GM15510 (cell line): ENCODE measurements around the gene HSPA5.

Source experiments
- POLR2A ChIP-seq: IDR thresholded peaks from 3 replicates; pipeline ENCODE4 v1.6.1; 2011; ENCODE audit warnings: borderline replicate concordance; ENCODE audit not compliant: insufficient read length; ENCODE audit errors: extremely low read depth

HSPA5 gene

GRCh38 chr9:125202846-125203618, 38.1 kb downstream of the HSPA5 start:
- no peak for TF ChIP-seq POLR2A

DNA sequence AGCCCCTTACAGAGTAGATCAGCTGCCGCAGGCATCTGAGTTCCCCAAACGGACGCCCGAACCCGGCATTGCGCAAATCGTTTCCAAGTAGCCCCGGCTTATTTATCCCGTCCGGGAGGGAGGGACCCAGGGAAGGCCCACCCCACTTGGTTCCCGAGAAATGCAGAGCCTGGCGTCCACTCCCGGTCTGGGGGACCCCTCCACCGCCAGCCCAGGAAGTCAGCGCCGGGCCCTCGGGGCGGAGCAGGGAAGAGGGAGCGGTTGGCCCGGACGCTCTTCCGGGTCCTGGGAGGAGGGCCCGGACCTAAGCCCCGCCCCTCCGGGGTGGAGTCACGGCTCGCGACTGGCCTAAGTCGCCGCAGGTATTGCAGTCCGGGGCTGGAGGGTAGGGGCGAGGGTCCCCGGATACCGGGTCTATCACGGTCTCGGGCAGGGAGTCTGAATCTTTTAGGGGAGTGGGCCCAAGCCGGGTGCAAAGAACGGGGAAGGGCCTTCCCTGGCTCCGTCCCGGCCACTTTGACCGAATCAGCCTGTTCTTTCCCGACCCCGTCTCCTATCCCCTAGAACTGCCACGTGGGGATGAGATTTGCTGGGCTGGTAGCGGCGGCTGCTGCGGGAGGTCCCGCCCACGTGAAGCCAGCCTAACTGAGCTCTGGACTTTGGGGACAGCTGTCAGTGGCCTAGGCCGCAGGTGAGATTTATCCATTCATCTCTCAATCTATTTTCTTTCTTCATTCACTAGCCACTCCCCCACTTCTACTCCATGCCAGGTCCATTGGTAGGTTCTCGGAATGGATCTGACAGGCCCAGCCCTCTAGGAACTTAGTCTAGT, 40.7 kb downstream of the HSPA5 start, which contains the start of gene RABEPK:
RABEPK (plus strand) TSS at position 327 of the 832 bp plus-strand sequence. CDS start 2,472 bp downstream, outside the sequence.
- TF ChIP-seq POLR2A, result peak; percentile 85

- TF ChIP-seq POLR2A, result no peak
These were observed 50.8 kb downstream of the HSPA5 start for GRCh38 chr9:125190361-125190801.

- peak; percentile 92 for TF ChIP-seq POLR2A
These were observed 51.5 kb downstream of the HSPA5 start, which contains the start of gene PPP6C for GRCh38 chr9:125189361-125190289. Gene PPP6C, minus strand, starts transcription at chr9:125189803. Its CDS starts 85 bp downstream, at chr9:125189718.

GRCh38 chr9:125189011-125189360, 52.2 kb downstream of the HSPA5 start:
- no peak for TF ChIP-seq POLR2A
